ENCODE results near the gene MUS81. TPM values are rescaled to one million over a fixed set of nuclear protein-coding genes. Genes with fewer than 3 reads are reported as not detected.

Gene MUS81
- 47.4 and 53.3 TPM in 2 replicates for total RNA-seq

GRCh38 chr11:65860278-65861164 is at the start of gene MUS81:
TSS of gene MUS81 (plus strand) at chr11:65860433. CDS start at chr11:65860754, 321 bp downstream.

GRCh38 chr11:65833297-65834030 is 26.8 kb upstream of the MUS81 start, which contains the start of gene SNX32:
TSS of gene SNX32 (plus strand) at chr11:65833963. CDS start at chr11:65834066, 103 bp downstream.

GRCh38 chr11:65857853-65858680 is 2.2 kb upstream of the MUS81 start, which contains the start of gene CFL1:
TSS of gene CFL1 (minus strand) at chr11:65858180. CDS start at chr11:65858099, 81 bp downstream.

GRCh38 chr11:65872586-65873317 is 12.5 kb downstream of the MUS81 start, which contains the start of gene EFEMP2:
TSS of gene EFEMP2 (minus strand) at chr11:65872800. CDS start at chr11:65872354, 446 bp downstream.

GRCh38 chr11:65879617-65880016 is 19.4 kb downstream of the MUS81 start, which contains the start of gene CTSW:
TSS of gene CTSW (plus strand) at chr11:65879837. CDS start at chr11:65879855, 18 bp downstream.

GRCh38 chr11:65888163-65888814 is 28.1 kb downstream of the MUS81 start, which contains the start of gene FIBP:
TSS of gene FIBP (minus strand) at chr11:65888471. CDS start at chr11:65888418, 53 bp downstream.

GRCh38 chr11:65890324-65891218 is 30.3 kb downstream of the MUS81 start, which contains the start of gene CCDC85B:
TSS of gene CCDC85B (plus strand) at chr11:65890673. CDS start at chr11:65890784, 111 bp downstream.

GRCh38 chr11:65900125-65900898 is 40.1 kb downstream of the MUS81 start, which contains the start of gene FOSL1:
TSS of gene FOSL1 (minus strand) at chr11:65900388. CDS start at chr11:65900339, 49 bp downstream.

Other genes with a start within 250 kb of the MUS81 start
- 55.2 and 72.0 TPM in 2 replicates for gene MAP3K11, start 246.2 kb upstream of the MUS81 start, total RNA-seq
- 11.2 and 11.7 TPM in 2 replicates for gene PCNX3, start 244.7 kb upstream of the MUS81 start, total RNA-seq
- gene SIPA1, start 222.3 kb upstream of the MUS81 start, total RNA-seq: 38.7 and 42.1 TPM in 2 replicates
- 12.7 and 14.7 TPM in 2 replicates for gene RELA, start 197.5 kb upstream of the MUS81 start, total RNA-seq
- 31.8 and 35.4 TPM in 2 replicates for gene KAT5, start 148.2 kb upstream of the MUS81 start, total RNA-seq
- 77.0 and 111 TPM in 2 replicates for gene RNASEH2C, start 139.6 kb upstream of the MUS81 start, total RNA-seq
- gene AP5B1, start 79.5 kb upstream of the MUS81 start, total RNA-seq: 6.8 and 8.1 TPM in 2 replicates
- gene OVOL1, start 73.4 kb upstream of the MUS81 start, total RNA-seq: not detected in 2 replicates
- 1.9 TPM in 1 of 2 replicates, not detected in the other for gene SNX32, start 26.5 kb upstream of the MUS81 start, total RNA-seq
- gene CFL1, start 2.3 kb upstream of the MUS81 start, total RNA-seq: 1,095 and 1,455 TPM in 2 replicates
- 15.3 and 20.5 TPM in 2 replicates for gene EFEMP2, start 12.4 kb downstream of the MUS81 start, total RNA-seq
- not detected in 2 replicates for gene CTSW, start 19.4 kb downstream of the MUS81 start, total RNA-seq
- 133 and 257 TPM in 2 replicates for gene FIBP, start 28.0 kb downstream of the MUS81 start, total RNA-seq
- gene CCDC85B, start 30.2 kb downstream of the MUS81 start, total RNA-seq: 195 and 218 TPM in 2 replicates
- gene FOSL1, start 40.0 kb downstream of the MUS81 start, total RNA-seq: 12.7 and 20.2 TPM in 2 replicates
- 13.3 and 15.7 TPM in 2 replicates for gene C11orf68, start 58.6 kb downstream of the MUS81 start, total RNA-seq
- 114 and 131 TPM in 2 replicates for gene DRAP1, start 59.0 kb downstream of the MUS81 start, total RNA-seq
- not detected in 2 replicates for gene TSGA10IP, start 85.0 kb downstream of the MUS81 start, total RNA-seq
- gene SART1, start 101.3 kb downstream of the MUS81 start, total RNA-seq: 33.5 and 74.5 TPM in 2 replicates
- gene EIF1AD, start 141.7 kb downstream of the MUS81 start, total RNA-seq: 30.2 and 45.1 TPM in 2 replicates
- 28.6 and 41.9 TPM in 2 replicates for gene BANF1, start 142.1 kb downstream of the MUS81 start, total RNA-seq
- gene CST6, start 151.6 kb downstream of the MUS81 start, total RNA-seq: not detected in 2 replicates
- gene CATSPER1, start 166.0 kb downstream of the MUS81 start, total RNA-seq: under 0.01 and 0.61 TPM in 2 replicates
- gene GAL3ST3, start 188.7 kb downstream of the MUS81 start, total RNA-seq: not detected in 2 replicates
- 99.4 and 114 TPM in 2 replicates for gene SF3B2, start 191.9 kb downstream of the MUS81 start, total RNA-seq
- gene PACS1, start 209.8 kb downstream of the MUS81 start, total RNA-seq: 12.7 and 17.8 TPM in 2 replicates